Esophagus mucosa (tissue), 1 donor: ENCODE data around the gene SPACA1. TPM values are rescaled to one million over a fixed set of nuclear protein-coding genes. Genes with fewer than 3 reads are reported as not detected.
"Not testable (repeated sequence)": the region's sequence is repeated elsewhere in the genome, so short reads cannot be mapped to it uniquely, and the experiment has no call there.

Experiments
- ATAC-seq: fragments of 200-7000 bp; cut with Tn5 transposase; one replicate; pipeline ENCODE4 v1.9.1; 2020
- total RNA-seq: library from RNA; stranded (reverse); gene quantifications from one replicate; pipeline ENCODE4 v1.2.4, GENCODE V29; 2023
- donor health status: DM: yes; HTN: yes; CAD: no.

Gene SPACA1
- total RNA-seq: not detected

- no peak for ATAC-seq
Observed at GRCh38 chr6:88047510-88048150, at the start of gene SPACA1. SPACA1 (plus strand) TSS chr6:88047841; CDS start chr6:88047906, 65 bp downstream.

- ATAC-seq: no peak
Observed at GRCh38 chr6:88000713-88001112, 46.9 kb upstream of the SPACA1 start.

DNA sequence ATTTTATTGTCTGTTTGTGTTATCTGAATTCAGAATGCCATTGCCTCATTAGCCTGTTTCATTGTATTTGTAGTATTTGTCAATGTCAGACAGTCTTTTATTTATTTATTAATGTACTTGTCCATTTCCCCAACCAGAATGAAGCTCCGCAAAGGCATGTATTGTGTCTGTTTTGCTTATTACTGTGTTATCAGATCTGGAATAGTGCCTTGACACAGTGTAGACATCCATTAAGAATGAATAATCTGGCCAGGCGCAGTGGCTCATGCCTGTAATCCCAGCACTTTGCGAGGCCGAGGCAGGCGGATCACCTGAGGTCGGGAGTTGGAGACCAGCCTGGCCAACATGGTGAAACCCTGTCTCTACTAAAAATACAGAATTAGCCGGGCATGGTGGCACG lies 46.4 kb upstream of the SPACA1 start:
- ATAC-seq: not testable (repeated sequence)

- ATAC-seq: peak; percentile 64
Observed at GRCh38 chr6:88004707-88005106, 42.9 kb upstream of the SPACA1 start.

DNA sequence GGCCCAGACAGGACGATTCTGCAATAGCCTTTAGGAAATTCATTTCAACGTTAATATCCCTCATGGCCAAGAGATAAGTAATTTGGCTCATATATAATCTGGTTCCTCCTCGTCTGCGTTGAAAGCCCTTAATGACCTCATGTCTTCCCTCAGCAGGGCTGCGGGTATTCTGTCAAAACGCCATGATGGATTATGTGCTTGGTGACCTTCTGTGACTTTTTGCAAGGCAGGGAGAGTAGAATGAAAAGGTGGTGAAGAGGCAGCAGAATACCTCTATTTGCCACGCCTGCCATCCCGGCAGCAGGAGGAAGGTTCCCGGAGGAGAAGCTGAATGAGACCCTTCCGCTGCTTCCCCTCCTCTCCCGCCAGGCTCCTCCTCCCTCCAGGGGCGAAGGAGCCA lies 41.1 kb upstream of the SPACA1 start:
- no peak for ATAC-seq

DNA sequence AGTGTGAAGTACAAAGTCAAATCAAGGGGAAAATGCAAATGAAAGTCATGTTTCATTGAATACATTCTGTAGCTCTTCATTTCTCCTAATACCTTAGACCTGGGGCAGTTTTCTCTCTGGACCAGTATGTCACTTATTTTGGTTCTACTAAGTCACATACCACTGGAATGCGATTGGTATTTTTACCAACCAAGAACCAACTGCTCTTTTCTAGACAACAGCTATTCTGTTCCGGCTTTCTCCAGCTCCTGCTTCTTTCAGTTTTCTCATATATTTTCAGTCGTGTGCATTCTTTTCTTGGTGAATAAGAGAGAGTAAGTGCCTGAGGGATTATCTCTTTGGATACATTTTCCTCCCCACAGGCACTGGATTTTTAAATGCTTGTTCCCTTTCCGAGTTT lies 39.2 kb upstream of the SPACA1 start:
- no peak for ATAC-seq

GRCh38 chr6:88008831-88009231 lies 38.8 kb upstream of the SPACA1 start:
- ATAC-seq: no peak

DNA sequence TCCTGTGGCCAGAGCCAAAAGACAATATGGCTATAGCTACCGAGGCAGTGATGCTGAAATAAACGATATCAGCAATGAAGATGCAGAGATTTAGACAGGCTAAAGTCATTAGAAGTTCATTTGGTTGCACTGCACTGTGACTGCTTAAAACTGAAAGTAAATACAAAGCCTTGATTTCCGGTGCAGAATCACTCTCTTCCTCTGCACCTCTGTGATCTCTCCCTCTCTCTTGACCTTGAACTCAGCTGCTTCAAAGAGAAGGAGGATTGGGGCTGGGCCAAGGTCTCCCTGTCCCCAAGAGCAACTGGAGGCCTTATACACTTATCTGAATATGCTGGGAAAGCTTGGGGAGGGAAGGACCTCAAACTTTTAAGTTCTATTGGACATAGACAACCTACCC lies 34.6 kb upstream of the SPACA1 start:
- no peak for ATAC-seq

- no peak for ATAC-seq
Observed at GRCh38 chr6:88013554-88013953, 34.1 kb upstream of the SPACA1 start.

DNA sequence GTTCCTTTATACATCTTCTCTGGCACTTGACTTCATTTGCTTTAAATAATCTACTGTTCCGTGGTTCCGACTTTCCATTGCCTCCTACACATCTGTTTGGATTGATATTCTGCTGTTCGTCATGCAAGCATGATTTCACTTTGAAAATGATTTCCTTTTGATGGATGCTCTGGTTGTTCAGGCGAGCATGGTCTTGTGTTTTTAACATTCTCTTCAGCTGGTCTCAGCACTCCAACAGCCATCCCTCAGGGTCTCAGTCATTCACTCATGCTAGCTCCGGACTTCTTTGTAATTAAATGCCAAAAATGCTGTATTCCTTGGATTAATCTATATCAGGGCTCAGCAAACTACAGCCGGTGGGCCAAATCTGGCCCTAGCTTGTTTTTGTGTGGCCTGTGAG lies 27.2 kb upstream of the SPACA1 start:
- no peak for ATAC-seq

DNA sequence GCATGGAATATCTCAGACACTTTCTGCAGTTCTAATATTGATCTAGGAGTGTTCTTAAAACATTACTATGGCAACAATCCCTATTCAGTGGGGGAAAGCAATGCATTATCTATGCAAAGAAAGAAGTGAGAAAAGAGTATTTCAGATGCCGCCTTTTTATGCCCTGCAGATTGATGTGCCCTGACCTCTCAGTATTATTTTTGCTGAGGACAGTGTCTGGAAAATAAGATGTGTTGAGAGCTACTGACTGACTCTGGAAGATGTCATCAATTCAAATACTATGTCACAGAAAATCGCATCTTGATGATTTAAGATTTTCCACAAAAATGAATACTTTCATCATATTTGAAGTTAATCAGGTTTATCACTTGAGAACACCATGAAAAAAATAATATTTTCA lies 22.9 kb upstream of the SPACA1 start:
- no peak for ATAC-seq

DNA sequence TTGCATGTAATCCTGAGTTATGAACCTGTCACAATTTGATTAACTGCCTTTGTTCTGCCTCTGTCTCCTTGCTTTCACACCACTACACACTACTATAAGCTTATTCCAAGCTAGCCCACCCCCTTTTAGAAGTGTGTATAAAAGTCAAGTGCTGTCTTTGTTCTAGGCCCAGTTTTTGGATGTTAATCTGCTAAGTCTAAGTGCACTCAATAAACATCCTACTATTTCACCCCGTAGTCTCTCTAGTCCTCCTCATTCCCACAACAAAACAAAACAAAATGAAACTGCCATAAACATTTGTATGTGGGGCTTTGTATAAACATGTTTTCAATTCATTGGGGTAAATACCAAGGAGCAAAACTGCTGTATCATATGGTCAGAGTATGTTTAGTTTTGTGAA lies 16.1 kb upstream of the SPACA1 start:
- ATAC-seq: no peak

GRCh38 chr6:88044530-88044929 lies 3.1 kb upstream of the SPACA1 start:
- ATAC-seq: no peak

- no peak for ATAC-seq
Observed at GRCh38 chr6:88045521-88046136, 2.0 kb upstream of the SPACA1 start.

- ATAC-seq: no peak
Observed at GRCh38 chr6:88048578-88048977, 937 bp downstream of the SPACA1 start.

- ATAC-seq: no peak
Observed at GRCh38 chr6:88050140-88050818, 2.6 kb downstream of the SPACA1 start.

- no peak for ATAC-seq
Observed at GRCh38 chr6:88059191-88059590, 11.6 kb downstream of the SPACA1 start.

DNA sequence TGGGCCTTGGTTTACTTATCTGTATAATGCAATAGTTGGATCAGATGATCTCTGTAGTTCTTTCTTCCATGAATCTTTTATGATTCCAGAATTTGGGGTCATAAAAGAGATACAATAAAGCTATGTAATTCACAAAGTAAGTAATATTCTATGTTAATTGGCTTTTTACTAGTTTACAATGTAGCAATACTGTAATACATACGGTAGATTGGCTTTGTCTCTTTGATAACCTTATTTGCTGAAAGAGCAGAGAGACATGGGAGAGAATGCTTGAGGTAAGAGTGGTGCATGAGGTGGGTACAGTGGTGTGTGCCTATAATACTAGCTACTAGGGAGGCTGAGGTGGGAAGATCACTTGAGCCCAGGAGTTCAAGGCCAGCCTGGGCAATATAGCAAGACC lies 14.7 kb downstream of the SPACA1 start:
- no peak for ATAC-seq

DNA sequence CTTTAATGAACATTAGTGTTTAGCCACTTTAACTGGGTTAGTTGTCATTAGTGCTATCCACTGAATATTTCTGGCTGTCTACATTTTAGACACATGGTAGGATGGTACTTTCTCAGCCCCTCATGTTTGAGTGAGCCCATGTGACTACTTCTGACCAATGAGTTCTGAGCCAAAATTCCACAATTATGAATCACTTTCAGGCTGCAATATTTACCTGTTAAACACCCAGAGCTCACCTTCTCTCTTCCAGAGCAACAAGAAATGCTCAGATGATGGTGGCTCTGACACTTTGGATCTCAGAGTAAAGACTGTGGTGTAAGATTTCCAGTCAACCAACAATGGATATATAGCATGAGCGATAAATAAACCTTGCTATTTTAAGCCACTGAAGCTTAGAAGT lies 24.8 kb downstream of the SPACA1 start:
- no peak for ATAC-seq

- no peak for ATAC-seq
Observed at GRCh38 chr6:88074791-88075190, 27.1 kb downstream of the SPACA1 start.

GRCh38 chr6:88077305-88077704 lies 29.7 kb downstream of the SPACA1 start:
- no peak for ATAC-seq

GRCh38 chr6:88086792-88087191 lies 39.2 kb downstream of the SPACA1 start:
- no peak for ATAC-seq

- no peak for ATAC-seq
Observed at GRCh38 chr6:88089708-88090107, 42.1 kb downstream of the SPACA1 start.

- no peak for ATAC-seq
Observed at GRCh38 chr6:88105741-88106340, 58.2 kb downstream of the SPACA1 start.
